Mesenchymal stem cell (in vitro differentiated cells and primary cell): ENCODE data around the gene NMT1.
A peak's percentile ranks its signal among the peaks of the same experiment; 100 is the strongest.

ENCODE experiments used
- DNase-seq: peaks from one replicate; pipeline ENCODE4 v3.0.0-alpha.2; 2013
- H2AFZ ChIP-seq: one replicate; pipeline ENCODE4 v1.6.1; 2013; ENCODE audit warnings: low read depth, mild to moderate bottlenecking, control low read depth, inconsistent platforms, low read length, moderate library complexity
- H2AK5ac ChIP-seq: 2 replicates; pipeline ENCODE4 v1.6.1; 2013; ENCODE audit warnings: low read length, moderate library complexity, mild to moderate bottlenecking, inconsistent platforms; ENCODE audit not compliant: severe bottlenecking
- H2BK120ac ChIP-seq: one replicate; pipeline ENCODE4 v1.6.1; 2013; ENCODE audit warnings: low read depth, mild to moderate bottlenecking, inconsistent platforms, low read length, moderate library complexity
- H2BK12ac ChIP-seq, 2 experiments: one replicate each; pipeline ENCODE4 v1.6.1; 2013; ENCODE audit warnings: inconsistent platforms in 2 of 2, low read length in 2 of 2, mild to moderate bottlenecking in 2 of 2, moderate library complexity in 2 of 2, control low read depth in 1 of 2
- H2BK15ac ChIP-seq: one replicate; pipeline ENCODE4 v1.6.1; 2013; ENCODE audit warnings: mild to moderate bottlenecking, low read depth, inconsistent platforms; ENCODE audit not compliant: poor library complexity, severe bottlenecking
- H2BK5ac ChIP-seq: 2 replicates; pipeline ENCODE4 v1.6.1; 2013; ENCODE audit warnings: low read depth, mild to moderate bottlenecking, low read length, control low read depth, inconsistent platforms; ENCODE audit not compliant: poor library complexity, severe bottlenecking
- H3K14ac ChIP-seq, 2 experiments: one replicate each; pipeline ENCODE4 v1.6.1; 2013; ENCODE audit warnings: inconsistent platforms in 2 of 2, low read length in 2 of 2, control low read depth in 1 of 2, mild to moderate bottlenecking in 1 of 2, moderate library complexity in 1 of 2
- H3K18ac ChIP-seq, 2 experiments: one replicate each; pipeline ENCODE4 v1.6.1; 2013; ENCODE audit warnings: inconsistent platforms in 2 of 2, low read length in 2 of 2, control low read depth in 1 of 2, low read depth in 1 of 2, mild to moderate bottlenecking in 1 of 2
- H3K23ac ChIP-seq, 2 experiments: one replicate each; pipeline ENCODE4 v1.6.1; 2013; ENCODE audit warnings: inconsistent platforms in 2 of 2, low read length in 2 of 2, mild to moderate bottlenecking in 2 of 2, moderate library complexity in 2 of 2, control low read depth in 1 of 2
- H3K27ac ChIP-seq: 2 replicates; pipeline ENCODE4 v1.5.1; 2013; ENCODE audit warnings: mild to moderate bottlenecking, moderate library complexity, low read length, control low read depth, inconsistent platforms; ENCODE audit not compliant: poor library complexity, severe bottlenecking
- H3K27me3 ChIP-seq, 2 experiments: 2 replicates each; pipeline versions ENCODE4 v1.6.1 to v1.7.0; 2013; ENCODE audit warnings: low read length in 2 of 2, mild to moderate bottlenecking in 2 of 2, moderate library complexity in 2 of 2, control low read depth in 1 of 2, inconsistent platforms in 1 of 2; ENCODE audit not compliant: control insufficient read depth in 1 of 2, insufficient read depth in 1 of 2
- H3K36me3 ChIP-seq, 2 experiments: 2 replicates each; pipeline versions ENCODE4 v1.6.1 to v1.7.0; 2013; ENCODE audit warnings: low read length in 2 of 2, control low read depth in 1 of 2, inconsistent platforms in 1 of 2, low read depth in 1 of 2, mild to moderate bottlenecking in 1 of 2; ENCODE audit not compliant: insufficient read depth in 2 of 2, control insufficient read depth in 1 of 2
- H3K4ac ChIP-seq, 2 experiments: one replicate each; pipeline ENCODE4 v1.6.1; 2013; ENCODE audit warnings: inconsistent platforms in 2 of 2, low read length in 2 of 2, mild to moderate bottlenecking in 2 of 2, moderate library complexity in 2 of 2, control low read depth in 1 of 2, low read depth in 1 of 2
- H3K4me1 ChIP-seq: 2 replicates; pipeline ENCODE4 v1.6.1; 2013; ENCODE audit warnings: low read depth, low read length, control low read depth; ENCODE audit not compliant: control insufficient read depth, insufficient read depth
- H3K4me2 ChIP-seq: 2 replicates; pipeline ENCODE4 v1.6.1; 2013; ENCODE audit warnings: low read length, mild to moderate bottlenecking, inconsistent platforms; ENCODE audit not compliant: poor library complexity, severe bottlenecking
- H3K4me3 ChIP-seq, 2 experiments: 2 replicates each; pipeline versions ENCODE4 v1.5.1 to v1.7.0; 2013; ENCODE audit warnings: low read length in 2 of 2, mild to moderate bottlenecking in 2 of 2, control low read depth in 1 of 2, low read depth in 1 of 2; ENCODE audit not compliant: insufficient read depth in 1 of 2
- H3K79me1 ChIP-seq: replicated peaks from 2 replicates; pipeline ENCODE4 v1.6.1; 2013; ENCODE audit warnings: mild to moderate bottlenecking, control low read depth, low read length, inconsistent platforms; ENCODE audit not compliant: poor library complexity, severe bottlenecking
- H3K9ac ChIP-seq: 2 replicates; pipeline ENCODE4 v1.7.0; 2013; ENCODE audit warnings: mild to moderate bottlenecking, low read length, moderate library complexity
- H3K9me3 ChIP-seq: 2 replicates; pipeline ENCODE4 v1.7.0; 2013; ENCODE audit warnings: mild to moderate bottlenecking, low read length; ENCODE audit not compliant: control insufficient read depth
- H4K8ac ChIP-seq: one replicate; pipeline ENCODE4 v1.6.1; 2013; ENCODE audit warnings: inconsistent platforms, mild to moderate bottlenecking, low read length, moderate library complexity
- H4K91ac ChIP-seq: one replicate; pipeline ENCODE4 v1.6.1; 2013; ENCODE audit warnings: mild to moderate bottlenecking, low read length, inconsistent platforms
- WGBS: methylation state at CpG from one replicate; pipeline ENCODE4 v1.1.7; 2013; ENCODE audit warnings: mixed read lengths; 5-methylcytosine and 5-hydroxymethylcytosine counted together

The NMT1 gene

GRCh38 chr17:45081047-45081703 is 20.1 kb downstream of the NMT1 start:
- Histone ChIP-seq H4K8ac (no peak overlapping the region), H3K9ac (peak overlapping the region; percentile 45), H3K4ac (no peak overlapping the region), H4K91ac (no peak overlapping the region), H3K27ac (no peak overlapping the region), H3K27me3 (no peaks in the 10 kb centered on the region), H2BK12ac (no peak overlapping the region), H3K23ac (no peak overlapping the region), H3K79me1 (peaks cover 23% of the 10 kb centered on the region), H3K18ac (no peak overlapping the region), H2AFZ (no peak overlapping the region), H3K14ac (no peak overlapping the region), H2BK120ac (no peak overlapping the region), H3K4me2 (no peak overlapping the region), H3K36me3 (peaks cover 34 to 62% of the 10 kb centered on the region in 2 experiments), H3K4me1 (no peaks in the 10 kb centered on the region), H2BK5ac (no peak overlapping the region), H3K4me3 (no peak overlapping the region), H2BK15ac (no peak overlapping the region), H3K9me3 (no peaks in the 10 kb centered on the region), H2AK5ac (no peak overlapping the region)
- 100% methylated on average over 6 of the region's 6 CpGs for WGBS
- DNase-seq = no peak

GRCh38 chr17:45086391-45086790 is 25.3 kb downstream of the NMT1 start:
- 100% methylated on average over 4 of the region's 4 CpGs for WGBS
- no peak overlapping the region for H2BK5ac ChIP-seq
- no peaks in the 10 kb centered on the region for H3K27me3 ChIP-seq
- no peak overlapping the region for H3K9ac ChIP-seq
- no peaks in the 10 kb centered on the region for H3K9me3 ChIP-seq
- no peak overlapping the region for H3K27ac ChIP-seq
- H3K14ac ChIP-seq = no peak overlapping the region
- no peak overlapping the region for H2AFZ ChIP-seq
- H3K4me2 ChIP-seq = no peak overlapping the region
- no peak overlapping the region for H3K4ac ChIP-seq
- peak overlapping the region; percentile 39 for H4K91ac ChIP-seq
- no peak for DNase-seq
- H2AK5ac ChIP-seq = peak overlapping the region; percentile 66
- H3K18ac ChIP-seq = no peak overlapping the region
- H3K36me3 ChIP-seq = peaks cover 58 to 90% of the 10 kb centered on the region in 2 experiments
- no peak overlapping the region for H2BK120ac ChIP-seq
- H4K8ac ChIP-seq = peak overlapping the region; percentile 6
- no peak overlapping the region for H2BK12ac ChIP-seq
- no peak overlapping the region for H3K4me3 ChIP-seq
- H3K79me1 ChIP-seq = peaks cover 24% of the 10 kb centered on the region
- no peak overlapping the region for H3K23ac ChIP-seq
- peak overlapping the region; percentile 28 for H2BK15ac ChIP-seq
- H3K4me1 ChIP-seq = peaks cover 19% of the 10 kb centered on the region

DNA sequence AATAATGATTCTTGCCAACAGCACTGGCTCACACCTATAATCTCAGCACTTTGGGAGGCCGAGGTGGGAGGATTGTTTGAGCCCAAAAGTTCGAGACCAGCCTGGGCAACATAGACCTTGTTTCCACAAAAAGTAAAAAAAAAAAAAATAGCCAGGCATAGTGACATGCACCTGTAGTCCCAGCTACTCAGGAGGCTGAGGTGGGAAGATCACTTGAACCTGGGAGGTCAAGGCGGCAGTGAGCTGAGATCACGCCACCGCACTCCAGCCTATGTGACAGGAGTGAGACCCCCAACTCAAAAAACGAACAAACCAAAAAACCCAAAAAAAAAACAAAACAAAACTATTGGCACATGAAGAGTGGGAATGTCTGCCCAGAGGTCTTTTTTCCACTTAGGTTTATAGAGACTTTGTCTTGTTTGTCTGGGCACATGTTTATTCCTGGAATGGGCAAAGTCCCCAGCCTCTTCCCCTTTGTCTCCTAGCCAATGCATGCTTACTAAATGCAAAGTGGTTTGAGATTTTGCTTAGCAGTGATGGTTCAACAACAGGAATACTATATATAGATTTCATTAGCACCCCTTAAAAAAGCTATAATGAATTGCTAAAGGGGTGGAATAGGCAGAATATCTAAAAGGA is 25.9 kb downstream of the NMT1 start:
- Histone ChIP-seq H4K91ac (no peak overlapping the region), H3K9me3 (no peaks in the 10 kb centered on the region), H2AFZ (no peak overlapping the region), H3K36me3 (peaks cover 57 to 90% of the 10 kb centered on the region in 2 experiments), H3K23ac (no peak overlapping the region), H2BK12ac (no peak overlapping the region), H3K4ac (no peak overlapping the region), H3K27ac (no peak overlapping the region), H3K4me3 (no peak overlapping the region), H3K4me1 (peaks cover 22% of the 10 kb centered on the region), H2AK5ac (no peak overlapping the region), H3K27me3 (no peaks in the 10 kb centered on the region), H3K79me1 (peaks cover 20% of the 10 kb centered on the region), H3K18ac (no peak overlapping the region), H2BK15ac (no peak overlapping the region), H3K4me2 (no peak overlapping the region), H3K14ac (no peak overlapping the region), H2BK120ac (no peak overlapping the region), H3K9ac (no peak overlapping the region), H4K8ac (no peak overlapping the region), H2BK5ac (no peak overlapping the region)
- no peak for DNase-seq
- WGBS = 100% methylated on average over 4 of the region's 6 CpGs

- H3K9ac ChIP-seq = peak overlapping the region; percentile 53
- H2BK120ac ChIP-seq = no peak overlapping the region
- no peak overlapping the region for H3K4me3 ChIP-seq
- peaks cover 25% of the 10 kb centered on the region for H3K4me1 ChIP-seq
- H3K23ac ChIP-seq = no peak overlapping the region
- no peaks in the 10 kb centered on the region for H3K27me3 ChIP-seq
- peaks cover 56 to 87% of the 10 kb centered on the region in 2 experiments for H3K36me3 ChIP-seq
- no peak overlapping the region for H2AK5ac ChIP-seq
- no peak overlapping the region for H3K4me2 ChIP-seq
- no peak overlapping the region for H3K4ac ChIP-seq
- WGBS = 92% methylated on average over 3 of the region's 3 CpGs
- H3K27ac ChIP-seq = peak overlapping the region; percentile 46
- H2BK5ac ChIP-seq = no peak overlapping the region
- no peak overlapping the region for H2BK15ac ChIP-seq
- no peak for DNase-seq
- H3K18ac ChIP-seq = no peak overlapping the region
- H2AFZ ChIP-seq = no peak overlapping the region
- H3K9me3 ChIP-seq = no peaks in the 10 kb centered on the region
- no peak overlapping the region for H4K91ac ChIP-seq
- H4K8ac ChIP-seq = no peak overlapping the region
- no peak overlapping the region for H2BK12ac ChIP-seq
- H3K79me1 ChIP-seq = peaks cover 16% of the 10 kb centered on the region
- H3K14ac ChIP-seq = no peak overlapping the region
Observed at GRCh38 chr17:45087504-45087975, 26.4 kb downstream of the NMT1 start.
